Activated T-cell treated with anti-CD3 and anti-CD28 coated beads, Interleukin-2, amount 50 U/mL, for 48 hours (primary cell): ENCODE results near the gene DNAH8.

Source experiments
- DNase-seq, 2 experiments: peaks; one replicate each; pipeline ENCODE4 v3.0.0-alpha.2; 2020

Gene DNAH8

GRCh38 chr6:38799529-38800184, 84.5 kb downstream of the DNAH8 start:
- no peak for DNase-seq

- DNase-seq: no peak
Measured at GRCh38 chr6:38801305-38801704, 86.2 kb downstream of the DNAH8 start.

GRCh38 chr6:38802497-38802896, 87.4 kb downstream of the DNAH8 start:
- no peak for DNase-seq

- DNase-seq: no peak
Measured at GRCh38 chr6:38803129-38803528, 88.0 kb downstream of the DNAH8 start.

GRCh38 chr6:38804358-38804757, 89.2 kb downstream of the DNAH8 start:
- no peak for DNase-seq

- no peak for DNase-seq
Measured at GRCh38 chr6:38805127-38805655, 90.1 kb downstream of the DNAH8 start.

- DNase-seq: no peak
Measured at GRCh38 chr6:38805692-38806091, 90.6 kb downstream of the DNAH8 start.

GRCh38 chr6:38806271-38806670, 91.2 kb downstream of the DNAH8 start:
- DNase-seq: no peak

- DNase-seq: no peak
Measured at GRCh38 chr6:38806833-38807232, 91.7 kb downstream of the DNAH8 start.

- DNase-seq: no peak
Measured at GRCh38 chr6:38808039-38808438, 92.9 kb downstream of the DNAH8 start.

GRCh38 chr6:38813041-38813823, 98.1 kb downstream of the DNAH8 start:
- no peak for DNase-seq

GRCh38 chr6:38814761-38815160, 99.7 kb downstream of the DNAH8 start:
- no peak for DNase-seq

- DNase-seq: no peak
Measured at GRCh38 chr6:38815250-38815649, 100.1 kb downstream of the DNAH8 start.

GRCh38 chr6:38818691-38819090, 103.6 kb downstream of the DNAH8 start:
- no peak for DNase-seq

- DNase-seq: no peak
Measured at GRCh38 chr6:38822963-38823362, 107.9 kb downstream of the DNAH8 start.

GRCh38 chr6:38824243-38824894, 109.3 kb downstream of the DNAH8 start:
- no peak for DNase-seq

GRCh38 chr6:38827024-38827423, 111.9 kb downstream of the DNAH8 start:
- DNase-seq: no peak

GRCh38 chr6:38831865-38832264, 116.8 kb downstream of the DNAH8 start:
- DNase-seq: no peak

GRCh38 chr6:38833320-38833719, 118.2 kb downstream of the DNAH8 start:
- no peak for DNase-seq

GRCh38 chr6:38836585-38836984, 121.5 kb downstream of the DNAH8 start:
- no peak for DNase-seq

- no peak for DNase-seq
Measured at GRCh38 chr6:38837101-38837500, 122.0 kb downstream of the DNAH8 start.

- no peak for DNase-seq
Measured at GRCh38 chr6:38843798-38844197, 128.7 kb downstream of the DNAH8 start.

- no peak for DNase-seq
Measured at GRCh38 chr6:38845931-38846330, 130.8 kb downstream of the DNAH8 start.

- DNase-seq: no peak
Measured at GRCh38 chr6:38846361-38846760, 131.2 kb downstream of the DNAH8 start.
